HG03571 (cell line): ENCODE measurements around the gene IGF2.

ENCODE experiments used
- ATAC-seq: cut with Tn5 transposase; IDR thresholded peaks from one replicate; pipeline ENCODE4 v1.9.1; 2021; ENCODE audit not compliant: unreplicated experiment

IGF2 gene

DNA sequence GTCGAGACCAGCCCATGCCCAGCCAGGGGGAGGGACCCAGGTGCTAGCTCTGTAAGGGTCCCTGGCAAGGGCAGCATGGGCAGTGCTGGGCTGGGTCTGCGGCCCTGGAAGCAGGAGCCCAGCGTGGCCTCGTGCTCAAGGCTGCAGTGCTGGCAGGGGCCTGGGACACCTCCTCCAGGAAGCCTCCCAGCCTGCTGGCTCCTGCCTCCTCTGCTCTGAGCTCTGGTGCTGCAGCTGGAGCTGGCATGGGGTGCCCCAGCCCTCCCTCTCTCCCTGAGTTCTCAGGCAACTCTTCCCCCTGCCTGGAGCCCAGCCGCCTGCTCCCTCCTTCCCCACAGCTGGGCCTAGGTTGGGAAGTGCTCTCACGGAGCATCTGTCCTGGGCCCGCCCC lies 15.0 kb upstream of the IGF2 start:
- no peak for ATAC-seq

DNA sequence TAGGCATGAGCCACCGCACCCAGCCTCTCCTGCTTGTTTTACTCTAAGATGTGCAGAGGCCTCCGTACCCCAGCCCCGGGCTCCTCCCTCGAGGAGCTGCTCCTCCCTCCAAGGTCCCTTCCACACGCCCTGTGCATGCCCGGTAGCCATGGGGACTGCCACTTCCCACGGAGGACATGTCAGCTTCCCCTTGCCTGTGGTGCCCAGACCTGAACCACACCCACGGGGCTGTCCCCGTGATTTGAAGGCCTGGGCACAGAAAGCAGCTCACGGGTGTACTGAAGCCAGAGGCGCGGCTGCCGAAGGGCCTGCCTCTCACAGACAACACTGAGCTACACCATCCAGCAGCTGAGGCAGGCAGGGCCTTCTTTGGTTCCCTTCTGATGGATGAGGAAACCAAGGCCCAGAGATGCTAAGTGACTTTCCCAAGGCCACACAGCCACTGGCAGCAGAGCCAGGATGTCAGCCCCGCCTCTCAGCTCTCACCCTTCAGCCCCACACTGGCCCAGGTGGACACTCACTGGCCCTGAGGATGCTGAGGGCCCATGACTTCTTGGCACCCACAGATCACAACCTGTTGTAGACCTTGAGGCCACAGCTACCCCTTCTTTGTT lies 14.5 kb upstream of the IGF2 start:
- no peak for ATAC-seq

DNA sequence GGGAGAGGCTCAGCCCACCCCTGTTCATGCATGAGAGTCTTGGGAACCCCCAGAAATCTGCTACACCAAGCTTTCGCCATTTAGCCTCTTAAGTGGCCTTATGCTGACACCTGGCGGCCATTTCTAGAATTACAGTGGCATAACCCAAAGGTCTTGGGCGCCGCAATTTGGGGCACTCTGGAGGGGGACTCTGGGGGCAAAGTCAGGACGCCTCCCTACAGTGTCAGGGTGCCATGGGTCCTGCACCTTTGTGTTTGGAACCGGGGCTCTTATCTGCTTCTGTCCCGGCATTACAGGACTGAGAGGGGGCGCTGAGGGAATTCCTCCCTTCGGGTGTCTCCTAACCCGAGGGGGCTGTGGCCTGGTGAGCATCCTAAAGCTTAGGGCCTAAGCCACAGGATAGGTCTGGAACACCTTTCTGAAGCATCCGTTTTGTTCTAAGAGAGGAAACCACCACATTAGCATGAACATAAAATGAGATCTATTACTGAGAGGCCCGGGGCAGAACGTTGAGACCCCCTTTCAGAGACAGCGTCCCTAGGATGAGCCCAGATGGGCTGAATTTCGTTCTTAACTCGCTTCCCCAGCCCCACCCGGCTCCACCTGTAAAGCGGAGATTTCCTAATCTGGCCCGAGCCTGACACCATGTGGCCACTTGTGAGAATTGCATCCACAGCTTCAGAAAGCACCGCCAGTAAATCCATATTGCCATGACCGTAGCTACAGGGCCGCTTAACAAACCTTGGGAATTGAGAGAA lies 12.5 kb upstream of the IGF2 start:
- ATAC-seq, result no peak

DNA sequence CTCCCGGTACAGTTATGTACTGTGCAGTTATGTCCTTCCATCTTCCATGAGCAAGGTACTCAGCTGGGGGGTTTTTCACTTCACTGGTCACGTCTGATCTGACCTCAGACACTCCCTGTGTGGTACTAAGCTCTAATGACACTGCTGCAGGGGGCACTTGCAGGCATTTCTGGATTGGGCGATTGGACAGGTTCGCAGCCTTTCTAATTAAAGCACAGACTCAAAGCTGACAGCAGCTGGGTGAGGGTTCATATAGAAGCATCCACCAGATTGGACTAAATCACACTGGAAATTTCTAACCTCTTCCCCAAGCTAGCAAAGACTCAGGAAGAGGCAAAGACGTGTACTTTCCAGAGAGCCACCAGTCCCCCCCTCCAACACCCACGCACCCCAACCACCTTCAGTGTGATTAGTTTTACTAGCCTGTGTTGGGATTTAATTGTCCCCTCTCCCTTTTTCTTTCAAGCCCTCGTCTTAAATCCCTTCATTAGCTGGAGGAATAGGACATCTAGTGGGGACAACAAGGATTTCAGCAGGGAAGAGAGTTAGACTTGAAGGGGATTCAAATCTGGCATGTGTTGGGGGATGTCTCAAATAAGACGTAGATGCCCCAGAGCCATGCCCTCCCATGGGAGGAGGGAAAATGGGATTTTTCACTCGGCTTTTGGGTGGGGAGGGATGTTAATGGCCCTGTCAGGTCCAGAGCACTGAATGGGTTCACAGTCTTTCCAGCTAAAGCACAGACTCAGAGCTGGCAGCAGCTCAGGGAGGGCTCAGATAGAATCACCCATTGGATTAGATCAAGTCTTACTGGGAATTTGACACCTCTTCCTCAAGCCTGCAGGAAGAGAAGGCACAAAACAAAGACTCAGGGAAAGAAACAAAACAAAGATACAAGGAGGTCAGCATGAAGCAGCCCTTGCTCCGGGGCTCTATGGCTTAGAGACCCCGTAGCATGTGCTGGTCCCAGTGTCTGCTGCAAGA lies 11.0 kb upstream of the IGF2 start:
- ATAC-seq, result no peak

DNA sequence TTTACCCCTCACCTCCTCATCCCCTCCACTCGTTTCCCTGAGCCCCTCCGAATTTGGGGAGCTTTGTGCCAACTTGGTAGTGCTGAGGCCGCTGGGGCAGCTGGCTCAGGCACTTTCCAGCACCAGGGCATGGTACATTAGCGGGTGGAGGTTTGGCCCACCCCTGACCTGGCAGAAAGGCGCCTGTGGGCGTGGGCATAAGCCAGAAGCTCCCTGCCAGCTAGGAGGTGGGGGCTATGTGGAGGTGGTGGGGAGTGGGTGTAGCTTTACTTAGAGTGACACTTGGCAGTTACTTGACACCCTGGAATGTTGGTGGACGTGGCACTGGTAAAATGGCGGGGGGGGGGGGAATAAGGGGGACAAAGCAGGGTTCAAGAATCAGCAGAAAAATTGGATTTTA lies 10.3 kb upstream of the IGF2 start:
- ATAC-seq, result no peak

DNA sequence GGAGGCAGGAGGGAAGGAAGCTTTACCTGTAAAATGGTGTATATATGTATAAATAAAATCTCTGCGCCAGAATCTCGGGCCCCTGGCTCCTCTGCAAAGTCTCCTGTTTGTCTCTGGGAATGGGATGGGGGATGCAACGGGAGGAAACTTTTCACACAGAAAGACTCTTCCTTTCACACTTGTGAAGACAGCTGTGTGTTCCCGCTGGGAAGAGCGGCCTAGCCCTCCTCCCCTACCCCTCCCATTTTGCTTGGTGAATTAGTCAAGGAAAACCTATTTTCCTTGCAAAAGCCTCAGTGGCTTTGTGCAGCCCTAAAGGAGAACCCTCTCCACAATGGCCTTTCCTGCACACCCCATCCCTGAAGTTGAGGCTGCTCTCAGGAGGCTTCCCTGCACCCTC lies 9.4 kb upstream of the IGF2 start:
- ATAC-seq, result no peak

DNA sequence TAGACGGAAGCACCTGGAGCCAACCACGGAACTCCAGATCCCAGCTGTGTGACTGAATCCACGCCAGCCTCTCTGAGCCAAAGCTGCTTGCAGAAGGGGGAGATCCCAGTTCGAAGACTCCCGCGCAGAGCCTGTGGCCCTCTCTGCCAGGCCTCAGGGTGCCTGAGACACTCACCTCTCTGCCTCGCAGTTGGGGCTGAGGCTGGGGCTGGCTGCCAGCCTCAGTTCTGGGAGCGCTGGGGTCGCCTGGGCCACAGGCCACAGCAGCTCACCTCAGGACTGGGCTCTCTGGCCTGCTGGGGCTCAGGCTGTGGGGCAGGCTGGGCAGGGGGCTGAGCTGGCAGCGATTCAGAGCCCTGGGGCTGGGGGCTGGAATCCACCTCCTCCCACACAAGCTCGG lies 8.2 kb upstream of the IGF2 start:
- ATAC-seq, result no peak

DNA sequence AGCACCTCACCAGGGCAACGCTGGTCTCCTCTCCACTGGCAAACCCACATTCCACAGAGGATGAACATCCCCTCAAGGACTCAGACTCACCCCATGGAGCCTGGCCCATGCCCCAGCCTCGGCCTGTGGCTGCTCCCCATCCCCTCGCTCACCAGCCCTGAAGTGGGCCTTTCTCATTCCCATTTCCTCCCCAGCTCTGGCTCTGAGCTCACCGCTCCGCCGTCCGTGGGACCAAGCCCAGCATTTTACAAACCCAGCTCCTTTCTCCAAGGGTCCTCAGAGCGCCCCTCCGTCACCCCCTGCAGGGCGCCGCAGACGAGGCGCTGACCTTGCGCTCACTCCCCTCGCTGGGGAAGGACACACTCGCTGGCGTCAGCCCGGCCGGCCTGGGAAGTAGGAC lies 6.9 kb upstream of the IGF2 start:
- ATAC-seq, result no peak

DNA sequence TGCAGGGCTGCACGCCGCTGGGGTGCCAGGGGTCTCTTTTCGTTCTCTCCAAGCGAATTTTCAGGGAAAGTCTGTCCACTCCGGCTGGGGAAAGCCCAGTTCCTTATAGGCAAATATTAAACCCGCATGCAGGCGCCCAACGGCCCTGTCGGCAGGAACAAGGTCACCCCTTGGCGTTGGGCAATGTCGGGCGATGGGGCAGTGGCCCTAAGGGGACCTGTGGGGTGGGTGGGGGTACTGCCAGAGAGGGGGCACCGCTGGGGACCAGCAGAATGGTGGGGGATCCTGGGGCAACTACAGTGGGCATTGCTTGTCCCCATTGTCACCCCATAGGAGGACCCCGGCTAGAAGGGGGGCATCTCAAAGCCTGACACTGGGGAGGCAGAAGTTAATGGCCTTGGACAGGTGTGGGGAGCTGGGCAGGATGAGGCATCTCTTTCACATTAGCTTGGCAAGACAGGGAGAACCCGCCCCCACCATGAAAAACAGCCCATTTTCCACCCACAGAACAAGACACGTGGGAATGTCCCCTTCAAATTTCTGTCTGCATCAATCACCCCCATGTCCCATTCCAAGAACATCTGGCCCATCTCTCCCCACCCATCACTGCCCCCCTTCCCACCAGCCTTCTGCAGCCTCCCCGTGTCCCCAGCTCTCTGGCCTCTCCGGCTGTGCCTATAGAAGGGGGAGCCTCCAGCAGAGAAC lies 5.5 kb upstream of the IGF2 start:
- no peak for ATAC-seq

DNA sequence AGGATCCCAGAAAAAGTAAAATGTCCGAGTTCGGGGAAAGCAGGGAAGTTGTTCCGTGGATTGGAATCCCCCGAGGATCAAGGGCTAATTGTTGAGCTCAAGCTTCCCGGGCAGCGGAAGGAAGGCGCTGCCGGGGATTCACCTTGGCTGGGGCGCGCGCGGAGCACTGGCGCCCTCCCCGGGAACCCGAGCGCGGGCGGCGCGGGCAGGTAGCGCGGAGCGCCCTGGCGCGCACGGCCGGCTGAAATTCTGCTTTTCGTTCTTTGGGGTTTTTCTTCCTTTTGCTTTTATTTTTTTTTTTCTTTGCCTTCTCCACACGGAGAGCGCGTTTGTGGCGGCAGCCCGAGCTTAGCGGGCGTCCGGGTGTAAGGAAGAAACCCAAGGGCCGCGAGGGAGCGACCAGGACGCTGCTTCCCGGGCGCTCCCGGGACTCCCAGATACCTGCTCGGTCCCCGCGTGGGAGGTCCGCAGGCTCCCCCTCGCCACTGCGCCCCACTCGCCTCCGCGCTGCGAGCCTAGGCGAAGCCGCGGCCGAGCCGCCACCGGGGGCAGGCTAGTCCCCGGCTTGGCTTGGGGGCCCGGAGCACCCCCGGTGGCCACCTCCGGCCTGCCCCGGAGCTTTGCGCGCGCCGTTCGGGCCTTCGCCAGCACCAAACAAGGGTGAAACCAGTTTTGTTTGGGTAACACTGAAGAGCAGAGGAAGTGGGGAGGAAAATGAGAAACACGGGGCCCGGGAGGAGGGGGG lies 4.8 kb upstream of the IGF2 start:
- ATAC-seq, result no peak

DNA sequence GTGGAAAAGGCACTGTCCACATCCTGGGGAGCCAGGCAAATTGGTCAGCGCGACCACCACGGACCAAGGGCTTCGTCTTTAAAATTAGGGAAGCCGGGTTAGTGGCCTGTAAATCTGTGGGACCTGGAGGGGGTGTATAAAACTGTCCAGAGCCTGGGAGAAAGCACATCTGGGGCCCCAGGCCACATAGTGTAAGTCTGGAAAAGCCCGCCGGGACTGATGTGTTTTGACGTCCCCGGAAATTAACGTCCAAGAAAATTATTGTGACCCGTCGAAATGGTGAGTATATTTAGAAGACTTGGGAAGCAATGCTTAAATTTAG lies 4.2 kb upstream of the IGF2 start:
- no peak for ATAC-seq

DNA sequence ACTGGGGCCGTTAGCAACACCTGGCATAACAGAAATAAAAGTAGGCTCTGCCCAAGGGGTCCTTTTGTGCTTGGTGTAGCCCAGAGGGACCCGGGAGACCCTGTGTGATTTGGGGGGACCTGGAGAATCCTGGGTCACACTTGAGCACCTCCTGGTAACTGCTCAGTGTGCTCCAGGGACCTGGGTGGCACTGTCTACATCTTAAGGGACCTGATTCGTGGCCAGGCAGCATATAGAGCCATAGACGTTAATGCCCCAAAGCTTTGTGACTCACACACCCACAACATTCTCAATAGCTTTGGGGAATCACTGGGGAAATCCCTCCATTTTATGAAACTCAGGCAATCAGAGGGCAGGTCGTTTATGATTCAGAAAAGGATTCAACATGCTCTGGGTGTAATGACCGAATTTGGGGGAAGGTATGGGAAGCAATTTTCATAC lies 3.6 kb upstream of the IGF2 start:
- no peak for ATAC-seq

DNA sequence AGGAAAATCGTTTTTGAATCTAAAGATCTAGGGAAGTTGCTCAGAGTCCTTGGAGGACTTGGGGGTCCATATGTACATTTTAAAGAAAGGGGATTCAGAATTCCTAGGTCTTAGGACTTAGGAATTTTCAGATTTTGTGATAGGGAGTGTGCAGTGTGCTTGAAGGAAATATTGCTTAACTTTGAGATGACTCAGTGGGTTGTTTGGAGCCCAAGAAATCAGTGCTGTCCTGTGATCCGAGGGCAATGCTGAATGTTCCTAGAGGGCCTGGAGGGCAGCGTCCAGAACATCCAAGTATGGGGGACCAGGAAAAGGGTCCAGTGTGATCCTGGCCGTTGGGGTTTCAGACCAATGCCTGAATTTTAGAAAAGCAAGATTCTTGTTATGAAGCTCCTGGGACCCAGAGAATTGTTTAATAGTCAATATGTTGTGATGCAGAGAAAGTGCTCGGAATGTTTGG lies 3.1 kb upstream of the IGF2 start:
- ATAC-seq, result no peak

DNA sequence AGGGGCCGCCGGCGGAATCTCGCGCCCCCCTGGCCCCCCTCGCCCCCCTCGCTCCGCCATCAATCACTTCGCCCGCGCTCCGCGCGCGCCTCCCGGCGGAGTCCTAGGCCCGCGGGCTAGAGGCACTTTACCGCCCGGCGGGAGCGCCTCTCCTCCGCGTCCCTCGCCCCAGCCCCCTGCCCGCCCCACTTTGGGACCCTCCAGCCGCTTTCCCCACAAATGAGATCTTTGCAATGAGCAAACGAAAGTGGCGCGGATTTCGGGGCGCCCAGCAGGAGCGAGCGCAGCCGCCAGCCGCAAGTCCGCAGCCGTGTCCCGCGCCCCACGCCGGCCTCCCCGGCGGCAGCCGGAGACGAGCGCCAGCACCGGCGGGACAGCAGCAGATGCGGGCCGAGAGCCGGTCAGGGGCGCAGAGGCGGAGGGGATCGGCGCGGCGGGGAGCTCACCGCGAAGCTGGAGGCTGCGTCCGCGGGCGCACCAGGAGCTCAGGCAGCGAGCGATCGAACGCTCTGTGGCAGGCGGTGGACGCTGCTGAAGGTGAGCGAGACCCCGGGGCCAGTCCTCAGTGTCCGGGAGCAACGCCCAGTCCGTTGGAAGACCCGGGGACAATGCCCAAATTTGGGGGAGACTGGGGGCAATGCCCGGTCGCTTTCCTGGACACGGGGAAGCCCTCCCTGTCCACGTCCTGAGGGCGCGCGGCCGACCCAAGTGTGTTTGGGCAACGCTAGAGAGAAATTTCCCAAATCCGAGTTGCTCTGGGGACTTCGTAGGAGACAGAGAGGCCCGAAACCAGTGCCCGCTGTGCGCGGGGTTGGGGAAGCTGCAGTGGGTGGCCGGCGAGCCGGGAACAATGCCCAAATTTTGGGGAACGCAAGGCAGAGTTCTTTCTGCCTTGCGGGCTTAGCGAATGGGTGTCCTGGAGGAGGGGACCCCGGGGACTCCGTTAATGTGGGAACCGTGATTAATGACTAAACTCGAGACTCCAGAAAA lies 1.5 kb upstream of the IGF2 start:
- no peak for ATAC-seq

DNA sequence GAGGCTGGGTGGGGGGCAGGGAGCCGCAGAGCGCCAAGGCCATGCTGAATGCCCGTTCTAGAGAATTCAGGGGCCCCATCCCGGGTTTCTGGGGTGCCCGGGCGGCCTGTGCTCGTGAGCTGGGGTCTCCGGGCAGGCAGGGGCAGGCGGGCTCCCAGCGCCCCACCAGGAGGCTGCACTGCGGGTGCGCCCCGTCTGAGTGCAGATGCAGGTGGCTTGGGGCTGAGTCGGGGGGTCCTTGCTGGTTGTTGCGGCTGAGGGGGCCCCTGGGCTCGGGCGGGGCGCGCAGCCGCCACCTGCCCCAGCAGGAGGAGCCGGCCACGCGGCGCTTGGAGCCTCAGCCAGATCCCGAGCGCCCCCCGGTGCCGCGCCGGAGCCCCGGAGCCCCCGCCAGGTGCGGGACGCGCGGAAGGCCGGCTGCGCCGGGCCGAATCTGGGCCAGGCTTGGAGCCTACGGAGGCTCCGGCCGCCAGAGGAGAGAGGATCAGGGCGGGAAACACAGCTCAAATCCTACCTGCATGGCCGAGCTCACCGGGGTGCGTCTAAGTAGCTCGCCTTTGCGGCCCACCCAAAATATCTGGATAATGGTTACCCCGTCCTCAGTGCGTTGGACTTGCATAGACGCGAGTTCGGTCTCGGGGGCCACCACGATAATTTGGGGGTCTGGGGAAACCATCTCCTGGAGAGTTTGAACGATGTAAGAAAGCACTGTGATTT lies 590 bp upstream of the IGF2 start:
- no peak for ATAC-seq

DNA sequence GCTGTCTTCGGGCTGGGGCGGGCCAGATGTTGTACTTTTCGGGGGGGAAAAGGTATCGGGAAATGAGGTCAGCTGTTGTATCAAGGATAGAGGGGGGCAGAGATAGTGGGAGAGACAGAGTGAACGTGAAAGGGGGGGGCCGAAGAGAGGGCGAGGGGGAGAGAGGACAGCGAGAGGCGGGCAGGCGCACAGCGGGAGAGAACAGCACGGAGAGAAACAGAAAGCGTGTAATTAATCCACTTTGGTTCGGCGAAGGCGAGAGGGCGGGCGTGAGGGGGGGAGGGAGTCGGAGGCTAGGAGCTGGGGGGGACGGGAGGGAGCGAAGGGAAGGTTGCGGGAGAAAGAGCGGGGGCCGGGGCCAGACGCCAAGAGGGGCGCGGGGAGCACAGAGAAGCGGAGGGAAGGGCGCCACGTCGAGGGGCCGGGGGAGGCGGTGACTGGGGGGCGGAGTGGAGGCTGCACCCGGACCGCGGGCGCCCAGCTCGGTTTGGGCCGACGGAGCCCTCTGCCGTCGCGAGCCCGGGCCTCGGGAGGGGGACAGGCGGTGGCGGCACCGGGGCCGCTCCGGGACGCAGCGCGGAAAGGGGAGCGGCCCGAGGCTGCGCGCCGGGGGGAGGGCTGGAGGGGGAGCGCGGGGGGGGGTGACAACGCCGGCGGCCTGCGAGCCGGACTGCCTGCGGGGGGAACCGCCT lies 612 bp downstream of the IGF2 start:
- ATAC-seq, result no peak

DNA sequence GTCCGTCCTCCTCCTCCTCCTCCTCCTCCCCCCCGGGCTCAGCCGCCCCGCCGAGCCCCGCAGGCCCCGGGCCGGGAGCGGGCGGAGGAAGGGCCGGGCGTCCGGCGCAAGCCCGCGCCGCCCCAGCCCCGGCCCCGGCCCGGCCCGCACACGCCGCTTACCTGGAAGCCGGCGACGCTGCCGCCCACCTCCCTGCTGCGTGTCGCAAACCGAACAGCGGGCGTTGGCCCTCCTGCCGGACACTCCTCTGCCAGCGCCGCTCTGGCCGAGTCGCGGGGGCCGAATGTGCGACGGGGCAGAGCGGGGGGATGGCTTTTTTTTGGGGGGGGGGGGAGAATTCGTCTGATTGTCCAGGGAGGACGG lies 1.1 kb downstream of the IGF2 start:
- ATAC-seq, result no peak
